GM21717 (cell line): Measurements from ENCODE around the gene CCDC106.
A peak's percentile ranks its signal among the peaks of the same experiment; 100 is the strongest.

Source experiments
- ATAC-seq: cut with Tn5 transposase; IDR thresholded peaks from one replicate; pipeline ENCODE4 v1.9.1; 2021; ENCODE audit warnings: mild to moderate bottlenecking, moderate library complexity; ENCODE audit not compliant: unreplicated experiment

CCDC106 gene

DNA sequence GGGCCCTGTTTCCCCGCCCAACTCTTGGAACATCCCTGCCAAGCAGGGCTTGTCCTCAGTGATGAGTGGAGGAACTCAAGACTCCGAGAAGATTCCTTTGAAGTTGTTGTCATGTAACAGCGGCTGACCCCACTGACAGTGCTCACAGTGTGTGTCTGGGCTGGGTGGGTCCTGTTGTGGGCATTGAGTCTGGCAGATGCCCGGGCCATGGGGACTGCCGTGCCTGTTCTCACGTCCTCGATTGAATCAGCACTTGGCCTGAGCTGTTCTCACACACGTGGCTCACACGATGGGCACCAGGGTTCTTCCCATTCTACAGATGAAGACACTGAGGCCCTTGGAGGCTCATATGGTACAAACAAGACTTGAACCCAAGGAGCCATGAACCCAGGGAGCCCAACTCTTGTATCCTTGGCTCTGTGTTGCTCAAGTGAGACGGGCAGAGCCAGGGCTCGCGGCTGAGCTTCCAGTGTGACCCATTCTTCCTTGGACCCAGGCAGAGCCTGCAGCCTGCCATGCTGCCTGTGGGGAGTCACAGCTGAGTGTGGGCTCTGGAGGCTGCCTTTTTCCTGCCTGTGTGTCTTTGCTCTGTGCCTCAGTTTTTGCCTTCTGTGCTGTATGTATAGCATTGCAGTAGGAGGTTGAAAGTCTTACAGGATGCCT lies 18.5 kb downstream of the CCDC106 start:
- no peak for ATAC-seq

- no peak for ATAC-seq
These were observed 19.0 kb downstream of the CCDC106 start for GRCh38 chr19:55667006-55667381.

DNA sequence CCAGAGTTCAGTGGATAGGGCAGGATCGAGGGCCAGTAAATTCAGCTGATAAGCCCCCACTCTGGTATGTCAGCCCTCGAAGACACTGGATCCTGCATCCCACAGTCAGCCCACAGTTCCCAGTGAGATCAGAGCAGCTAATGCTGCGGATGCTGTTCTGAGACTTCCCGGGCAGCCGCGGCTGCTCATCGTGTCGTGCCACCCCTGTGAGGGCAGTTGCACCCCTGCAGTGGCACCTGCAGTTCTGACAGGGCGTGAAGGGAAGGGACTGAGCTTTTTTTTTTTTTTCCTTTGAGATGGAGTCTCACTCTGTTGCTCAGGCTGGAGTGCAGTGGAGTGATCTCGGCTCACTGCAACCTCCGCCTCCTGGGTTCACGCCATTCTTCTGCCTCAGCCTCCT lies 19.5 kb downstream of the CCDC106 start:
- no peak for ATAC-seq

- no peak for ATAC-seq
These were observed 19.9 kb downstream of the CCDC106 start for GRCh38 chr19:55667958-55668357.

DNA sequence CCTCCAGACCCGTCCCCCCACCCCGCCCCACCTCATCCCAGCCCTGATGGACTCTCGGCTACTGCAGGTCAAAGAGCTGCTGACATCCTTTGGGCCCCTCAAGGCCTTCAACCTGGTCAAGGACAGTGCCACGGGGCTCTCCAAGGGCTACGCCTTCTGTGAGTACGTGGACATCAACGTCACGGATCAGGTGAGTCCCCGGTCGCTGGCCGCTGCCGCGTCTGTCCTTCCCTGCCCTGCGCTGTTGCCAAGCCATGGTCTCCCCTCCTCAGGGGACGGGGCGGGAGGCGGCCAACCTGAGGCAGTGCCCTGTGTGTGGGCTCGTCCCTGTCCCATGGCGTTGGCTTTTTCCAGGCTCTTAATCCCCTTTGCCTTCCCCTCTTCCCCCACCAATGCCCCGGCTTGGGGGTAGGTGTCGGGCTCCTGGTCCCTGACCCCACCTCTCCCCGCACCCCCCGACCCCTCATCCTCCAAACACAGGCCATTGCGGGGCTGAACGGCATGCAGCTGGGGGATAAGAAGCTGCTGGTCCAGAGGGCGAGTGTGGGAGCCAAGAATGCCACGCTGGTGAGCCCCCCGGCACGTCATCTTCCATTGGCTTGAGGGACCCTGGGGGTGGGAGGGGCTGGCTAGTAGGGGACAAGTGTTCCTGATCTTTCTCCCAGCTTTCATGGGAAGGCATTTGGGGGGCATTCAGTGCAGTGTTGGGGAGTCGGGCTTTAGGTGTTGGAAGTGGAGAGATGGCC lies 20.8 kb downstream of the CCDC106 start:
- ATAC-seq: no peak

DNA sequence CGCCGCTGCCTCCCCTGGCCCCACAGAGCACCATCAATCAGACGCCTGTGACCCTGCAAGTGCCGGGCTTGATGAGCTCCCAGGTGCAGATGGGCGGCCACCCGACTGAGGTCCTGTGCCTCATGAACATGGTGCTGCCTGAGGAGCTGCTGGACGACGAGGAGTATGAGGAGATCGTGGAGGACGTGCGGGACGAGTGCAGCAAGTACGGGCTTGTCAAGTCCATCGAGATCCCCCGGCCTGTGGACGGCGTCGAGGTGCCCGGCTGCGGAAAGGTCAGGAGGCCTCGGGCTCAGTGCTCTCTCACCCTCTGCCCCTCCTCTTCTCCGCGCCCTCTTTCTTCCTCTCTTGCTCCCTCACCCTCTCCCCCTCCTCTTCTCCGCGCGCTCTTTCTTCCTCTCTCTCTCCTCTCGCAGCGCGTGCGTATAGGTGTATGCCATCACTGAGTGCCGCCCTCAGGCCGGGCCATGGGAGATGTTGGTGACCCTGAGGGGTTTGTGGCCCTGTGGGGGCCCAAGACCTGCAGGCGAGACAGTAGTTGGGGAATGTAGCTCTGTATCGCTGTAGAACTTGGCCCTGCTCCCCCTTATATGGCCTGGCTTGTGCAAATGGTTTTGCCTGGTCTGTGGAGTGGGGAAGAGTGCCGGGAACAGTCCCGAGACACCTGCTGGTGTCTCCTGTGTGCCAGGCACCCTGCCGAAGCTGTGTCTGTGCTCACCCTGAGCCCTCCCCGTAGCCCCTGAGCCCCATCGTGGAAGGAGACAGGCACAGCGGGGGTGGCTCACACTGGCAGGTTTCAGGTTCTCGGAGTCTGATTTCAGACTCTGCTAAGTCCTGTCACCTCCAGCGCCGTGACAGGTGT lies 21.6 kb downstream of the CCDC106 start:
- no peak for ATAC-seq

DNA sequence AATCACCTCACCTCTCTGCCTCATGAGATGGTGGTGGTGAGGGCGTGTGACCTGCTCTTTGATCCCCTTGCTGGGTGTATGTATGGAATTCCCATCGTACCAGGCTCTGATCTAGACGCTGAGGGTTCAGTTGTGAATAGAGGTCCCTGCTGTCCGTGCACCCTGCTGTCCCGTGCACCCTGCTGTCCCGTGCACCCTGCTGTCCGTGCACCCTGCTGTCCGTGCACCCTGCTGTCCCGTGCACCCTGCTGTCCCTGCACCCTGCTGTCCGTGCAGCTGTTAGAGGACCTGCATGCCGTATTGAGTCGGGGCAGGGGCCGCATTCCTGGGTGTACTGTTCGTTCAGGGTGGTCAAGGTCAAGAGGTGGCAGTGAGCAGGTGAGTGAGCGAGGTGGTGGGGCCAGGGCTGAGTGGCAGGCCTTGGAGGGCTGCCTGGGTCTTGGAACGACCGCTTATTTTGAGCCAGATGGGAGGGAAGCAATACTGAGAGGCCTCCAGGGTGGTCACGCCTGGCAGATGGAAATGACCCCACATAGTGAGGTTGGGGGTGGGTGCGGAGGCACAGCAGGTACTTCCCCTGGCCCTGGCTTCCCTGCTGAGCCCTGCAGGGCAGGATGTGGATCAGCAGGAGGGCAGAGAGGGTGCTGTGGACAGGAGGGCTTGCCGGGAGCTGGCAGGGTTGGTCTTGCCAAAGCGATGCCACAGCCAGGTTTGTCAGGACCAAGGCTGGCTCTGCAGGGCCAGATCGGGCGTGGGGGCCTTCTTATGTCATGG lies 22.5 kb downstream of the CCDC106 start:
- no peak for ATAC-seq

- ATAC-seq: no peak
These were observed 23.0 kb downstream of the CCDC106 start for GRCh38 chr19:55671054-55671378.

- no peak for ATAC-seq
These were observed 24.4 kb downstream of the CCDC106 start for GRCh38 chr19:55672418-55672817.

DNA sequence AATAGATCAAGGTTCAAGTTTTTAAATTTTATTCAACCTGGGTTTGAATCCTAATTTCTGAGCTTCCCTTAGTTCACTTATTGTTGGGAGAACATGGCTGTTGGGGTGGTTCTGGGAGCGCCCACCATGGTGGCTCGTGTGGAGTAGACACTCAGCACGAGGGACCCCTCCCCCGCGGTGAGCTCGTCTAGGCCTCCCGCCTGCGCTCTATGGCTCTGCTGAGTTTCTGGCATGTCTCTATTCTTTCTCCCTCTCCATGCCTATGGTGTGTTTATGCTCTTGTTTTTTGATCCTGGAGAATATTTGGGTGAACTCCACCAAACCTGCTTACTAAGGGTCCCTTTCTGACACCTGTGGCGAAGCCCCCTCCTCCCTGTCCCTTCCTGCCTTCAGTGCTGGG lies 25.5 kb downstream of the CCDC106 start:
- ATAC-seq: no peak

GRCh38 chr19:55673889-55674288 lies 25.9 kb downstream of the CCDC106 start:
- no peak for ATAC-seq

DNA sequence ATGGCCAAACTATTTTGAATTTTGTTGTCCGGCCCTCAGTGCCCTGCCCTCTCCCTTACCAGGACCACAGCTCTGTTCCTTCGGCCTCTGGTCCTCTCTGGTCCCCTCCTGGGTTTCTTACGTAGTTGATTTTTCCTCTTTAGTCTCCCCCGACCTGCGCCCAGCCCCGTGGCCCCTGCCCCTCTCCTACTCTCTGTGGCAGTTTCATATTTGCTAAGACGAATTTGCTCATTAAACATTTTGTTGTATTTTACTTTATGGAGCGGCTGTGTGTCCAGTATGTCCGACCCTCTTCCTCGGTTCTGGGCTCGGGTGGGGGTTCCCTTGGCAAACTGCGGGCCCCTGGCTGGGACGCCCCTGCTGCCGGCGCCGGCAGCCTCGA lies 26.4 kb downstream of the CCDC106 start:
- no peak for ATAC-seq

GRCh38 chr19:55674841-55675660 lies 27.0 kb downstream of the CCDC106 start, which contains the start of gene EPN1:
TSS of gene EPN1 (plus strand) at chr19:55675226. CDS start at chr19:55678628, 3,402 bp downstream.
- peak; percentile 43 for ATAC-seq

DNA sequence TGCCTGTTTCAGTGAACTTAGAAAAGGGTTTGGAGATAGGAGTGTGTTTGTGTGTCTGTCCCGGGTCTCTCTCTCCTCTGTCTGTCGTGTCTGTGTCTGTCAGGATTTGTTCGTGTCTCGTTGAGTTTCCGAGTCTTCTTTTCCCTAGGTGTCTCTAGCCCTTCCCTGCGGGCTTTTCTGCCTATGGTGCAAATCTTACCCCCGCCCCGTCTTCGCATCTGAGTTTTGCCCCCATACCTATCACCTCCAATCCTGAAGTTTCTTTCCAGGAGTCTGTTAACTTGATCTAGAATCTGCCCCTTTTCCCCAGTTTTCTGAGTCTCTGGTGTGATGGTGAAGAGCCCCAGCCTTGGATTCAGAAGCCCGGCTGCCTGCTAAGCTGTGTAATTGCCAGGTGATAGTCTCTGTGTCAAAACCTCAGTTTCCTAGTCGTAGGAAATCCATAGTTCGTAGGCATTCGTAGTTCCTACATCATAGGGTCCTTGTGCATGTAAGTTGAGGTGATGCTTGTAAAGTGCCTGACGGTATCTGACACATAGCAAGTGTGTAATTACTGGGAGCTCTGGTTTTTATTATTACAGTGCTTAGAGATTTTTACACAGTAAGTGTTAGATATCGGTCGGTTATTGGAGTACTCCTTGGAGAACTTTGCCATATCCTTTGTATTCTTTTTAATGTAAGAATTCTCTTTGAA lies 27.8 kb downstream of the CCDC106 start:
- no peak for ATAC-seq

DNA sequence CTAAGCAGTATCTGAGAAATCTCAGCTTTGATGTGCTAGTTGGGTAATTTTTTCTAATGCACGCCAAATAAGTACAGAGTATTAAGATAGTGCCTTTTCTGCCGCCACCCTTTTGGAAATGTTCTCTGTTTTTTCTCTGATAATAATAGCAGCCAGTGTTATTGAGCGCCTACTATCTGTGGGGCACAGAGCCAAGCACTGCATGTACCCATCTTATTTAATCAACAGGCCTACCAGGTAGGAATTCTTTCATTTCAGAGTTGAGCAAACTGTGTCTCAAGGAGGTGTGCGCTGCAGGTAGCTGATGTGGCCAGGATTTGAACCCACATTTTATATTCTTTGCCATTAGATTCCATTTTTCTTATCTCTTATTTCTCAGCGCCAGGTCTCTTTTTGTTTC lies 28.4 kb downstream of the CCDC106 start:
- ATAC-seq: no peak

DNA sequence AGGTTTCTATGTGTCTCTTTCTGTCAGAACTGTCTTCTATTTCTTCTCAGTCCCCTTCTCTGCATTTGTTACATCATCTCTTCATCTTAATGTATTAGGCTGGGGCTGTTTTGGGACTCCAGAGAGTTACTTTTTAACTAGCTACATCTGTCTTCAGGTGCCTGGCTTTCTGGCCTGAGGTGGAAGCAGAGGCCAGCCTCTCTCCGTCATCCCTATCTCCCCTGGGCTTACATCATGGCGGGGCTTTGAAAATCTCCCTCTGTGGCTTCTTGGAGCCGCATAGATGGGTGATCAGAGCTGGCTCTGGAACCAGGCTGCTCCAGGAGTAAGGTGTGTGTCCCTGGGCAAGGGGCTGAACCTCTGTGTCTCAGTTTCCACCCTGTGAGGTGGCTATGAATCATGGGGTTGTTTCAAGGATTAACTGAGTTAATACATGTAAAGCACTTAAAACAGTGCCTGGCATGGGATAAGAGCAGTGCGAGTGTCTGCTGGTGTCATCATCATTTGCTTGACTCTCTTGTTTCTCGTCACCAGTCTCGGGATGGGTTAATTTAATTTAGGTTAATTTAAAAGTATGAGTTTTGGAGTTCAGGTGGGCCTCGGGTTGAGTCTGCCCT lies 29.0 kb downstream of the CCDC106 start:
- ATAC-seq: no peak

DNA sequence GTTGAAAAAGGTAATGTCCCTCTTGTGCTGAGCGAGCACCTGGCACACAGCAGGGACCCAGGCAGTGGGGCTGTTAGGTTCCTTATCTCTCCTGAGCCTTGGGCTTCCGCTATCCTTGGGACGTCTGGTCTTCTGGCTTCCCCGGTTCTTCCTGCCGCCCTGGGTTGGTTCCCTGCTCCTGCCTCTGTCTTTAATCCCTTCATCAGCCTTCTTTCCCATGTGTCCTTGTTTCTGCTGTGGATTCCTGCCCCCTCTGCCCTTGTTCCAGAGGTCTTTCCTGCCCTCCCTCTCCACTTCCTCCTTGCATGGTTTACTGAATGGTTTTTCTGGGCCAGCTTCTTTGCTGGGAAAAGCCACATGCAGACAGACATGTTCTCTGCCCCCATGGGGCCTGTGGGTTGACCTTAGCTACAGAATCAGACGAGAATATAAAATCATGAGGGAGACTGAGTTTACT lies 29.6 kb downstream of the CCDC106 start:
- no peak for ATAC-seq

DNA sequence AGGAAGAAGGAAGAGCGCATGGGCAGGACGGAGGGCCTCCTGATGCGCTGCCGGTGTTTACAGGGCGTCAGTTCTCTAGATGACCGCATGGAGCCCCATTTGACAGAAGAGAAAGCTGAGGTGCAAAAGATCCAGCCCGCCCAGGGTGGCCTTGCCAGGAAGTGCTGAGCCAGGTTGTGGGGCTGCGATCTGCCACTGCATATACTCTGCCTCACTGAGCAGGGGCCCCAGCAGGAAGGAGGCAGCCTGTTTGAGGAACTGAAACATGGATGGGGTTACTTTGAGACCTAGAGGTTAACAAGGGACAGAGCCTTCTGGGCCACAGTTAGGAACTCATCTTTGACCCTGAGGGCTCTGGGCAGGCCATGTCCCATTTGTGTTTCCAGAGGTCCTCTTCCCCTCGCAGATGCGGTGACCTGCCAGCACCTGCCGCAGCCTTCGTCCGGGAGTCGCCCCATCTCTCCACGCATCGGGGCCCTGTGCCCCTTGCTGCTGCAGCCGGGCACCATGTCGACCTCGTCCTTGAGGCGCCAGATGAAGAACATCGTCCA lies 30.2 kb downstream of the CCDC106 start:
- peak; percentile 65 for ATAC-seq
